CD4-positive, CD25-positive, alpha-beta regulatory T cell (primary cell): ENCODE results near the gene NAT16. TPM values are rescaled to one million over a fixed set of nuclear protein-coding genes. Genes with fewer than 3 reads are reported as not detected.
"Not testable (repeated sequence)": the region's sequence is repeated elsewhere in the genome, so short reads cannot be mapped to it uniquely, and the experiment has no call there.

ENCODE experiments used
- ATAC-seq, 2 donors: fragments of 150-1000 bp; cut with Tn5 transposase; one replicate each; pipeline ENCODE4 v1.10.0; 2021; ENCODE audit warnings: low read depth in 2 of 2, moderate number of reproducible peaks in 2 of 2, moderate library complexity in 1 of 2
- DNase-seq, 3 donors: peaks; one replicate each; pipeline versions ENCODE4 v3.0.0 to v3.0.0-alpha.2; 2012 to 2022; ENCODE audit warnings: mixed read lengths in 1 of 3
- H3K27ac ChIP-seq: one replicate; pipeline ENCODE4 v1.7.0; 2013; ENCODE audit warnings: mild to moderate bottlenecking, low read length; ENCODE audit not compliant: insufficient read depth, poor library complexity, severe bottlenecking
- H3K27me3 ChIP-seq: one replicate; pipeline ENCODE4 v1.7.0; 2013; ENCODE audit warnings: low read length; ENCODE audit not compliant: control insufficient read depth, insufficient read depth
- H3K36me3 ChIP-seq: one replicate; pipeline ENCODE4 v1.7.0; 2013; ENCODE audit warnings: mild to moderate bottlenecking, low read length, moderate library complexity; ENCODE audit not compliant: control insufficient read depth, insufficient read depth
- H3K4me1 ChIP-seq: 2 replicates; pipeline ENCODE4 v1.7.0; 2013; ENCODE audit warnings: mild to moderate bottlenecking, low read length; ENCODE audit not compliant: insufficient read depth, control insufficient read depth, poor library complexity, severe bottlenecking
- H3K4me3 ChIP-seq: one replicate; pipeline ENCODE4 v1.7.0; 2013; ENCODE audit warnings: low read depth, mild to moderate bottlenecking, low read length, moderate library complexity
- H3K9me3 ChIP-seq, 2 experiments: 1 replicate in 1 of 2; 2 replicates in 1 of 2; pipeline ENCODE4 v1.7.0; 2013; ENCODE audit warnings: low read length in 2 of 2, mild to moderate bottlenecking in 1 of 2, moderate library complexity in 1 of 2; ENCODE audit not compliant: control insufficient read depth in 2 of 2
- H3K27ac Mint-ChIP-seq, 3 donors: one replicate each; pipeline ENCODE4 v1.8.0; 2020 to 2022; ENCODE audit warnings: mild to moderate bottlenecking in 3 of 3, mixed read lengths in 3 of 3, moderate library complexity in 2 of 3
- H3K27me3 Mint-ChIP-seq: one replicate; pipeline ENCODE4 v1.8.0; 2022; ENCODE audit warnings: mild to moderate bottlenecking, mixed read lengths
- H3K36me3 Mint-ChIP-seq: one replicate; pipeline ENCODE4 v1.8.0; 2020; ENCODE audit warnings: mixed read lengths
- H3K4me1 Mint-ChIP-seq, 4 donors: one replicate each; pipeline ENCODE4 v1.8.0; 2020 to 2022; ENCODE audit warnings: mixed read lengths in 4 of 4, mild to moderate bottlenecking in 1 of 4
- H3K4me3 Mint-ChIP-seq, 4 donors: one replicate each; pipeline ENCODE4 v1.8.0; 2020 to 2022; ENCODE audit warnings: mild to moderate bottlenecking in 4 of 4, mixed read lengths in 4 of 4, moderate library complexity in 3 of 4
- H3K9me3 Mint-ChIP-seq, 7 donors: one replicate each; pipeline ENCODE4 v1.8.0; 2020 to 2022; ENCODE audit warnings: mixed read lengths in 7 of 7, mild to moderate bottlenecking in 3 of 7, moderate library complexity in 2 of 7
- polyA plus RNA-seq, 4 donors: library from polyadenylated mRNA; unstranded; fragments of 300-500 nt; fragmentation: Illumina TruSeq; gene quantifications; one replicate each; pipeline ENCODE4 v1.2.3, GENCODE V29; 2021
- total RNA-seq: library from RNA; stranded (reverse); gene quantifications from one replicate; pipeline ENCODE4 v1.2.3, GENCODE V29; 2022

Gene NAT16
- total and polyA plus RNA-seq, 5 donors from 2014 or later, result not detected

DNA sequence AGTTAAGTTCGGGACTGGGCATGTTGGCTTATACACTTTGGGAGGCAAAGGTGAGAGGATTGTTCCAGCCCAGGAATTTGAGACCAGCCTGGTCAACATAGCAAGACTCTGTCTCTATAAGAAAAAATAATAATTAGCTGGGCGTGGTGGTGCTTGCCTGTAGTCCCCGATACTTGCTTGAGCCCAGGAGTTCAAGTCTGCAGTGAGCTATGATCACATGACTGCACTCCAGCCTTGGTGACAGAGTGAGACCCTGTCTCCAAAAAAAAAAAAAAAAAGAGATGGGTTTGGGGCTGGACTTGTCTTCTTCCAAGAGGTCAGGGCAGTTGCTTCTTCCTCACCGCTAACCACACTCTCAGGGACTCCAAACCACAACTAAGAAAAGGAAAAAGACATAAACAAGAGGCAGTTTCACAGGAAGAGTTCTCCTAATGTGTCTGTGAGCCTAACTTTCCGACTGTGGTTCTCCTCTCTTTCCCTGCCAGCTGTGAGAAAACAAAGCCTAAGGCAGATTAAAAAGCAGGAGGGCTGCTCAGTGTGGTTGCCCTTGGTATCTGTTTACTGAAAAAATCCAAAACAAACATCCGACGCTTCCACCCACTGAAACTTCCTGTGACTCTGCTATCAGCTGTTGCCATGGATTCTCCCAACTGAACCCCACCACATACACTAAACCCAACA is 55.6 kb downstream of the NAT16 start:
- Mint-ChIP-seq H3K4me3 (no peak overlapping the region), H3K9me3 (peaks cover 0 to 3% (median 0%) of the 10 kb centered on the region in 7 donors), H3K27me3 (peaks cover 56% of the 10 kb centered on the region), H3K27ac (no peak overlapping the region), H3K36me3 (no peaks in the 10 kb centered on the region), H3K4me1 (peaks cover 0 to 25% (median 13%) of the 10 kb centered on the region in 4 donors)
- DNase-seq (no peak), ATAC-seq (no peak)
- Histone ChIP-seq H3K4me1 (peaks cover 10% of the 10 kb centered on the region), H3K36me3 (no peaks in the 10 kb centered on the region), H3K27ac (no peak overlapping the region), H3K9me3 (no peaks in the 10 kb centered on the region), H3K27me3 (peaks cover 12% of the 10 kb centered on the region), H3K4me3 (no peak overlapping the region)

- no peak for DNase-seq
- Mint-ChIP-seq H3K27me3 (peaks cover 56% of the 10 kb centered on the region), H3K9me3 (peaks cover 0 to 4% (median 0%) of the 10 kb centered on the region in 7 donors), H3K36me3 (no peaks in the 10 kb centered on the region), H3K4me1 (peaks cover 0 to 25% (median 13%) of the 10 kb centered on the region in 4 donors), H3K4me3 (no peak overlapping the region), H3K27ac (peak overlapping the region in 1 of 3 donors; percentile 43)
- Histone ChIP-seq H3K27ac (no peak overlapping the region), H3K9me3 (no peaks in the 10 kb centered on the region), H3K36me3 (no peaks in the 10 kb centered on the region), H3K4me1 (peaks cover 10% of the 10 kb centered on the region), H3K4me3 (no peak overlapping the region), H3K27me3 (peaks cover 12% of the 10 kb centered on the region)
- no peak for ATAC-seq
These were observed 56.4 kb downstream of the NAT16 start for GRCh38 chr7:101123703-101124068.

- Histone ChIP-seq H3K27me3 (peaks cover 12% of the 10 kb centered on the region), H3K4me3 (no peak overlapping the region), H3K9me3 (no peaks in the 10 kb centered on the region), H3K36me3 (no peaks in the 10 kb centered on the region), H3K4me1 (peaks cover 10% of the 10 kb centered on the region), H3K27ac (no peak overlapping the region)
- peaks cover 56% of the 10 kb centered on the region for H3K27me3 Mint-ChIP-seq
- peak overlapping the region in 1 of 3 donors; percentile 43 for H3K27ac Mint-ChIP-seq
- DNase-seq, result no peak
- peaks cover 0 to 25% (median 13%) of the 10 kb centered on the region in 4 donors for H3K4me1 Mint-ChIP-seq
- H3K4me3 Mint-ChIP-seq, result no peak overlapping the region
- no peaks in the 10 kb centered on the region for H3K36me3 Mint-ChIP-seq
- H3K9me3 Mint-ChIP-seq, result peaks cover 0 to 4% (median 0%) of the 10 kb centered on the region in 7 donors
- ATAC-seq, result no peak
These were observed 57.0 kb downstream of the NAT16 start for GRCh38 chr7:101122933-101123702.

- H3K9me3 ChIP-seq, result no peaks in the 10 kb centered on the region
- H3K4me1 ChIP-seq, result peaks cover 10% of the 10 kb centered on the region
- Mint-ChIP-seq H3K4me1 (peaks cover 0 to 20% (median 10%) of the 10 kb centered on the region in 4 donors), H3K4me3 (no peak overlapping the region), H3K27ac (peak overlapping the region in 1 of 3 donors; percentile 2), H3K27me3 (peaks cover 51% of the 10 kb centered on the region), H3K9me3 (peaks cover 0 to 4% (median 0%) of the 10 kb centered on the region in 7 donors), H3K36me3 (no peaks in the 10 kb centered on the region)
- H3K4me3 ChIP-seq, result no peak overlapping the region
- no peaks in the 10 kb centered on the region for H3K36me3 ChIP-seq
- H3K27me3 ChIP-seq, result peaks cover 12% of the 10 kb centered on the region
- H3K27ac ChIP-seq, result no peak overlapping the region
- DNase-seq (no peak), ATAC-seq (no peak)
These were observed 57.8 kb downstream of the NAT16 start for GRCh38 chr7:101121991-101122932.

- not testable (repeated sequence) for H3K9me3 ChIP-seq, H3K27ac Mint-ChIP-seq, DNase-seq, H3K4me3 ChIP-seq, H3K4me1 ChIP-seq, H3K36me3 Mint-ChIP-seq, H3K36me3 ChIP-seq, ATAC-seq, H3K4me3 Mint-ChIP-seq, H3K27ac ChIP-seq, H3K9me3 Mint-ChIP-seq
- peaks cover 0 to 13% (median 7%) of the 10 kb centered on the region in 4 donors for H3K4me1 Mint-ChIP-seq
- peaks cover 12% of the 10 kb centered on the region for H3K27me3 ChIP-seq
- H3K27me3 Mint-ChIP-seq, result peaks cover 45% of the 10 kb centered on the region
These were observed 58.5 kb downstream of the NAT16 start for GRCh38 chr7:101121631-101121990.

Other genes starting within 250 kb of the NAT16 start
- gene MUC3A, start 230.8 kb downstream of the NAT16 start, total RNA-seq, result not detected
- gene MUC3A, start 230.8 kb downstream of the NAT16 start, polyA plus RNA-seq, result not detected
- gene MUC12, start 210.7 kb downstream of the NAT16 start, total RNA-seq, result not detected
- gene MUC12, start 210.7 kb downstream of the NAT16 start, polyA plus RNA-seq, result under 1 TPM in 3 of 4 donors, not detected in 1; 0.44 to 0.65 (median 0.44) TPM
- not detected for gene MUC17, start 160.2 kb downstream of the NAT16 start, total RNA-seq
- not detected for gene MUC17, start 160.2 kb downstream of the NAT16 start, polyA plus RNA-seq
- 44.6 TPM for gene TRIM56, start 94.8 kb downstream of the NAT16 start, total RNA-seq
- 1 to 10 TPM; 3.5 to 7.4 (median 6.3) TPM for gene TRIM56, start 94.8 kb downstream of the NAT16 start, polyA plus RNA-seq
- 0.39 TPM for gene SERPINE1, start 53.2 kb downstream of the NAT16 start, total RNA-seq
- gene SERPINE1, start 53.2 kb downstream of the NAT16 start, polyA plus RNA-seq, result not detected
- 14.5 TPM for gene AP1S1, start 25.8 kb downstream of the NAT16 start, total RNA-seq
- 1 to 10 TPM; 5.4 to 8.8 (median 6.3) TPM for gene AP1S1, start 25.8 kb downstream of the NAT16 start, polyA plus RNA-seq
- not detected for gene VGF, start 14.7 kb downstream of the NAT16 start, total RNA-seq
- gene VGF, start 14.7 kb downstream of the NAT16 start, polyA plus RNA-seq, result not detected
- not detected for gene MOGAT3, start 20.7 kb upstream of the NAT16 start, total RNA-seq
- not detected for gene MOGAT3, start 20.7 kb upstream of the NAT16 start, polyA plus RNA-seq
- 35.4 TPM for gene PLOD3, start 37.3 kb upstream of the NAT16 start, total RNA-seq
- gene PLOD3, start 37.3 kb upstream of the NAT16 start, polyA plus RNA-seq, result 10 to 100 TPM; 13.8 to 19.7 (median 14.8) TPM
- 41.8 TPM for gene ZNHIT1, start 37.9 kb upstream of the NAT16 start, total RNA-seq
- gene ZNHIT1, start 37.9 kb upstream of the NAT16 start, polyA plus RNA-seq, result 10 to 100 TPM; 67.6 to 99.6 (median 85.0) TPM
- gene CLDN15, start 57.5 kb upstream of the NAT16 start, total RNA-seq, result 22.7 TPM
- gene CLDN15, start 57.5 kb upstream of the NAT16 start, polyA plus RNA-seq, result 1 to 10 TPM in 1 of 4 donors, under 1 TPM in 3; 0.64 to 1.4 (median 0.82) TPM
- gene FIS1, start 64.8 kb upstream of the NAT16 start, total RNA-seq, result 105 TPM
- 100 to 1,000 TPM; 205 to 260 (median 227) TPM for gene FIS1, start 64.8 kb upstream of the NAT16 start, polyA plus RNA-seq
- gene IFT22, start 141.5 kb upstream of the NAT16 start, total RNA-seq, result 1.0 TPM
- 1 to 10 TPM; 2.7 to 6.9 (median 3.8) TPM for gene IFT22, start 141.5 kb upstream of the NAT16 start, polyA plus RNA-seq
- gene COL26A1, start 182.6 kb upstream of the NAT16 start, total RNA-seq, result not detected
- not detected for gene COL26A1, start 182.6 kb upstream of the NAT16 start, polyA plus RNA-seq